Neural cell (in vitro differentiated cells): ENCODE data around the gene DAG1.

Experiments used
- EZH2 ChIP-seq: fragments of 200-600, 300-800 bp; shearing (Covaris generic), sonication (generic); IDR thresholded peaks from 2 replicates; pipeline ENCODE4 v1.6.1; 2014; ENCODE audit warnings: antibody characterized with exemption, low read length, borderline replicate concordance, mild to moderate bottlenecking; ENCODE audit not compliant: insufficient read depth, poor library complexity, severe bottlenecking
- TF ChIP-seq, protein P1 (sequence below): fragments of 450-650 bp; IDR thresholded peaks from 2 replicates; pipeline ENCODE4 v1.5.1; 2014; ENCODE audit warnings: antibody characterized with exemption, mild to moderate bottlenecking, moderate library complexity; ENCODE audit not compliant: poor library complexity, severe bottlenecking

DNA sequence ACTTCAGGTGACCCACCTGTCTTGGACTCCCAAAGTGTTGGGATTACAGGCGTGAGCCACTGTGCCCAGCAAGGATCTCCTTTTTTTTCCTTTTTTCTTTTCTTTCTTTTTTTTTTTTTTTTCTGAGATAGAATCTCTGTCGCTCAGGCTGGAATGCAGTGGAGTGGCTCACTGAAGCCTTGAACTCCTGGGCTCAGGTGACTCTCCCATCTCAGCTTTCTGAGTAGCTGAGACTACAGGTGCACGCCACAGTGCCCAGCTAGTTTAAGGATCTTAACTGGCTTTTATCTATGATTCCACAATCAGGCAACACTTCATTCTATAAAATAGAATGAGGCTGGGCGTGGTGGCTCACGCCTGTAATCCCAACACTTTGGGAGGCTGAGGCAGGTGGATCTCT lies 24.7 kb upstream of the DAG1 start:
- no peak for TF ChIP-seq EZH2
- TF ChIP-seq, protein P1, sequence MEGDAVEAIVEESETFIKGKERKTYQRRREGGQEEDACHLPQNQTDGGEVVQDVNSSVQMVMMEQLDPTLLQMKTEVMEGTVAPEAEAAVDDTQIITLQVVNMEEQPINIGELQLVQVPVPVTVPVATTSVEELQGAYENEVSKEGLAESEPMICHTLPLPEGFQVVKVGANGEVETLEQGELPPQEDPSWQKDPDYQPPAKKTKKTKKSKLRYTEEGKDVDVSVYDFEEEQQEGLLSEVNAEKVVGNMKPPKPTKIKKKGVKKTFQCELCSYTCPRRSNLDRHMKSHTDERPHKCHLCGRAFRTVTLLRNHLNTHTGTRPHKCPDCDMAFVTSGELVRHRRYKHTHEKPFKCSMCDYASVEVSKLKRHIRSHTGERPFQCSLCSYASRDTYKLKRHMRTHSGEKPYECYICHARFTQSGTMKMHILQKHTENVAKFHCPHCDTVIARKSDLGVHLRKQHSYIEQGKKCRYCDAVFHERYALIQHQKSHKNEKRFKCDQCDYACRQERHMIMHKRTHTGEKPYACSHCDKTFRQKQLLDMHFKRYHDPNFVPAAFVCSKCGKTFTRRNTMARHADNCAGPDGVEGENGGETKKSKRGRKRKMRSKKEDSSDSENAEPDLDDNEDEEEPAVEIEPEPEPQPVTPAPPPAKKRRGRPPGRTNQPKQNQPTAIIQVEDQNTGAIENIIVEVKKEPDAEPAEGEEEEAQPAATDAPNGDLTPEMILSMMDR, result no peak
